Natural killer cell (primary cell): ENCODE data around the gene SHISA6. TPM values are rescaled to one million over a fixed set of nuclear protein-coding genes. Genes with fewer than 3 reads are reported as not detected.

ENCODE experiments used
- ATAC-seq, 3 donors: fragments of 150-1000 bp in 2 of 3; fragments of 200-7000 bp in 1 of 3; cut with Tn5 transposase; 1 replicate in 1 of 3; 2 replicates in 2 of 3; pipeline ENCODE4 v1.10.0; 2021; ENCODE audit warnings: mild to moderate bottlenecking in 2 of 3, moderate library complexity in 2 of 3
- DNase-seq, 2 donors: peaks; one replicate each; pipeline versions ENCODE4 v3.0.0 to v3.0.0-alpha.2; 2013 to 2021; ENCODE audit warnings: mixed read lengths in 1 of 2
- H3K27ac ChIP-seq: one replicate; pipeline ENCODE4 v1.5.1; 2013; ENCODE audit warnings: mild to moderate bottlenecking, low read length
- H3K27me3 ChIP-seq: one replicate; pipeline ENCODE4 v1.6.1; 2013; ENCODE audit warnings: low read length; ENCODE audit not compliant: control insufficient read depth, insufficient read depth
- H3K36me3 ChIP-seq: one replicate; pipeline ENCODE4 v1.6.1; 2013; ENCODE audit warnings: low read length; ENCODE audit not compliant: control insufficient read depth, insufficient read depth
- H3K4me1 ChIP-seq: one replicate; pipeline ENCODE4 v1.6.1; 2013; ENCODE audit warnings: low read length; ENCODE audit not compliant: control insufficient read depth, insufficient read depth
- H3K4me3 ChIP-seq: one replicate; pipeline ENCODE4 v1.5.1; 2013; ENCODE audit warnings: low read length
- H3K9me3 ChIP-seq: one replicate; pipeline ENCODE4 v1.6.1; 2013; ENCODE audit warnings: low read length; ENCODE audit not compliant: control insufficient read depth, insufficient read depth
- H3K27ac Mint-ChIP-seq, 2 donors: one replicate each; pipeline ENCODE4 v1.8.0; 2022; ENCODE audit warnings: mild to moderate bottlenecking in 2 of 2, mixed read lengths in 2 of 2, moderate library complexity in 1 of 2
- H3K27me3 Mint-ChIP-seq, 2 donors: one replicate each; pipeline ENCODE4 v1.8.0; 2022; ENCODE audit warnings: low read depth in 2 of 2, mixed read lengths in 2 of 2
- H3K36me3 Mint-ChIP-seq: one replicate; pipeline ENCODE4 v1.8.0; 2022; ENCODE audit warnings: mixed read lengths
- H3K4me1 Mint-ChIP-seq, 2 donors: one replicate each; pipeline ENCODE4 v1.8.0; 2022; ENCODE audit warnings: mixed read lengths in 2 of 2
- H3K4me3 Mint-ChIP-seq: one replicate; pipeline ENCODE4 v1.8.0; 2022; ENCODE audit warnings: mild to moderate bottlenecking, moderate library complexity, mixed read lengths
- H3K9me3 Mint-ChIP-seq, 2 donors: one replicate each; pipeline ENCODE4 v1.8.0; 2022; ENCODE audit warnings: mixed read lengths in 2 of 2
- WGBS: methylation state at CpG from one replicate; pipeline ENCODE4 v1.1.7; 2013; ENCODE audit warnings: missing lambda C conversion rate; ENCODE audit not compliant: insufficient coverage; 5-methylcytosine and 5-hydroxymethylcytosine counted together
- intact Hi-C: fragments of 100-400 bp; cut with micrococcal nuclease; formaldehyde crosslinking; loops from one replicate; pipeline ENCODE4 v1.14.2; 2022
- total RNA-seq, 4 donors: library from RNA; stranded (reverse); fragments of 120-200 nt in 1 of 4; gene quantifications; one replicate each; pipeline versions ENCODE4 v1.2.3 to v1.2.4, GENCODE V29; 2013 to 2022
- TF ChIP-seq, protein P1 (sequence below): fragments of 200-600 bp; IDR thresholded peaks from one replicate; pipeline ENCODE4 v1.8.0; 2022; ENCODE audit warnings: antibody characterized with exemption

Gene SHISA6
- total RNA-seq, 3 donors from 2014 or later (not counting 1 experiment from before 2014, with no cell fraction given) = not detected

DNA sequence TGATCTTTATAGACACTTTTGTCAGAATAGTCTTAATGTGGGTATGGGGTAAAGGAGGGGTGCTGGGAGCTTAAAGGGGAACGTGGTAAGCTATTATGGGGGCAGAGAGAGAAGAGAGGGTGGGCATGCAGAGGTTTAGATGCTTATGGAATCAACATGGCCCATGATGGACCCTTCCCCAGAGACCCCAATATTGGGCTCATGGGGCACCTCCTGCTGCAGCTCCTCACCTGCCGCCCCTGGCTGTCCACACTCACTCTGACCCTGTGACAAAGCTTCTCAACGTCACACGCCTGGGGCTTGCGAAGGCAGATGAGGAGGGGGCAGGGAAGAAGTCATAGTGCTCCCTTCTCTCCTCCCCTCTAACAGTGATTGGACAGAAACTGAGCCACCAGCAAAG, 95.3 kb downstream of the SHISA6 start:
- no peaks in the 10 kb centered on the region for H3K4me1 Mint-ChIP-seq
- intact Hi-C loops = no loop called here
- no peaks in the 10 kb centered on the region for H3K36me3 ChIP-seq
- no peaks in the 10 kb centered on the region for H3K9me3 ChIP-seq
- no peak overlapping the region for H3K27ac Mint-ChIP-seq
- no peaks in the 10 kb centered on the region for H3K4me1 ChIP-seq
- no peak overlapping the region for H3K4me3 ChIP-seq
- no peaks in the 10 kb centered on the region for H3K27me3 ChIP-seq
- H3K27me3 Mint-ChIP-seq = no peaks in the 10 kb centered on the region
- H3K36me3 Mint-ChIP-seq = no peaks in the 10 kb centered on the region
- H3K4me3 Mint-ChIP-seq = no peak overlapping the region
- no peak overlapping the region for H3K27ac ChIP-seq
- WGBS = 61% methylated on average over 5 of the region's 5 CpGs
- peaks cover 0 to 2% of the 10 kb centered on the region in 2 donors for H3K9me3 Mint-ChIP-seq
- ATAC-seq (no peak), DNase-seq (no peak)
- TF ChIP-seq, protein P1, sequence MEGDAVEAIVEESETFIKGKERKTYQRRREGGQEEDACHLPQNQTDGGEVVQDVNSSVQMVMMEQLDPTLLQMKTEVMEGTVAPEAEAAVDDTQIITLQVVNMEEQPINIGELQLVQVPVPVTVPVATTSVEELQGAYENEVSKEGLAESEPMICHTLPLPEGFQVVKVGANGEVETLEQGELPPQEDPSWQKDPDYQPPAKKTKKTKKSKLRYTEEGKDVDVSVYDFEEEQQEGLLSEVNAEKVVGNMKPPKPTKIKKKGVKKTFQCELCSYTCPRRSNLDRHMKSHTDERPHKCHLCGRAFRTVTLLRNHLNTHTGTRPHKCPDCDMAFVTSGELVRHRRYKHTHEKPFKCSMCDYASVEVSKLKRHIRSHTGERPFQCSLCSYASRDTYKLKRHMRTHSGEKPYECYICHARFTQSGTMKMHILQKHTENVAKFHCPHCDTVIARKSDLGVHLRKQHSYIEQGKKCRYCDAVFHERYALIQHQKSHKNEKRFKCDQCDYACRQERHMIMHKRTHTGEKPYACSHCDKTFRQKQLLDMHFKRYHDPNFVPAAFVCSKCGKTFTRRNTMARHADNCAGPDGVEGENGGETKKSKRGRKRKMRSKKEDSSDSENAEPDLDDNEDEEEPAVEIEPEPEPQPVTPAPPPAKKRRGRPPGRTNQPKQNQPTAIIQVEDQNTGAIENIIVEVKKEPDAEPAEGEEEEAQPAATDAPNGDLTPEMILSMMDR = no peak

GRCh38 chr17:11340803-11341202, 99.8 kb downstream of the SHISA6 start:
- intact Hi-C loops = no loop called here
- no peaks in the 10 kb centered on the region for H3K9me3 ChIP-seq
- Mint-ChIP-seq H3K36me3 (no peaks in the 10 kb centered on the region), H3K9me3 (peaks cover 2% of the 10 kb centered on the region in 2 donors), H3K4me1 (no peaks in the 10 kb centered on the region), H3K27me3 (no peaks in the 10 kb centered on the region), H3K4me3 (no peak overlapping the region), H3K27ac (no peak overlapping the region)
- TF ChIP-seq, protein P1 = no peak
- no peaks in the 10 kb centered on the region for H3K27me3 ChIP-seq
- no peak for DNase-seq
- 67% methylated on average over 3 of the region's 3 CpGs for WGBS
- no peak overlapping the region for H3K4me3 ChIP-seq
- H3K27ac ChIP-seq = no peak overlapping the region
- ATAC-seq = no peak
- H3K36me3 ChIP-seq = no peaks in the 10 kb centered on the region
- no peaks in the 10 kb centered on the region for H3K4me1 ChIP-seq

DNA sequence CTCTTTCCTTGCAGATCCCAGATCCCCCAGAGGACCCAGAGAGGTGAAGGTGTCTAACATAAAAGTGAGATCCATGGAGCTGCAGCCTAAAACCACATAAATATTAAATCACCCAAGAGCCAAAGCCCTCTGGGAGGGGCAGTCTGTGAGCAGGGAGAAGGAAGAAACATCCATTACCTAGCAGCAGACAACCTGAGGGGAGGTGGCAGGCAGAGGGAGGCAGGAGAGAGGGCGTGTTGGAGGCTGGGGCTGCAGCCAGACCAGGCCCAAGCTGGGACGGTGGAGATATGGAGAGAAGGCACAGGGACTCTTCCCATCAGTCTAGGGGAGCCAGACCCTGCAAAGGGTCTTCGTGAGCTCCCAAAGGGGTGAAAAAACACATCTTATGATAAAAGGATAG, 101.1 kb downstream of the SHISA6 start:
- 50% methylated on average over 3 of the region's 3 CpGs for WGBS
- intact Hi-C loops = no loop called here

DNA sequence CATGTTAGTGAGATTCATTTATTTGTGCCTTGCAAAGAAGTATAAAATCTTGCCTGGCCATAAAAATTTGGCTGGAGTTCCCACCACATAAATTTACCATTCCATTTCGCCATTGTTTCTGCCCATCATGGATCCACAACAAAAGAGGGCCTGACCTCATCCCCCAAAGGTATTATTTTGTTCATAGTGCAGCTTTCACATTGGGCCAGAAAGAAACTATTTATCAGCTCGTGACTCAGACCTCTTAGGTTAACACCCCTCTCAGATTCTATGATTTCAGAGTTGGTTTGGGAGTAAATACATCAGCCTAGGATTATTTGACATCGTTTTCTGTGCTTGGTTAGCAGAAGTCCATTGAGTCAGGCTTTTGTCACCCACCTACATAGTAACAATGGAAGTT, 108.1 kb downstream of the SHISA6 start:
- H3K36me3 Mint-ChIP-seq = no peaks in the 10 kb centered on the region
- intact Hi-C loops = no loop called here
- ATAC-seq (no peak), DNase-seq (no peak)
- no peak overlapping the region for H3K4me3 Mint-ChIP-seq
- H3K9me3 Mint-ChIP-seq = peaks cover 8 to 10% of the 10 kb centered on the region in 2 donors
- H3K36me3 ChIP-seq = no peaks in the 10 kb centered on the region
- no peak overlapping the region for H3K27ac ChIP-seq
- TF ChIP-seq, protein P1 = no peak
- H3K27ac Mint-ChIP-seq = no peak overlapping the region
- H3K27me3 ChIP-seq = no peaks in the 10 kb centered on the region
- no peak overlapping the region for H3K4me3 ChIP-seq
- peaks cover 0 to 3% of the 10 kb centered on the region in 2 donors for H3K27me3 Mint-ChIP-seq
- no peaks in the 10 kb centered on the region for H3K4me1 Mint-ChIP-seq
- no peaks in the 10 kb centered on the region for H3K4me1 ChIP-seq
- 75% methylated on average over 2 of the region's 3 CpGs for WGBS
- no peaks in the 10 kb centered on the region for H3K9me3 ChIP-seq

More for the DNA sequence above, 101.1 kb downstream of the SHISA6 start:
- H3K4me3 ChIP-seq = no peak overlapping the region
- H3K36me3 ChIP-seq = no peaks in the 10 kb centered on the region
- H3K4me1 ChIP-seq = no peaks in the 10 kb centered on the region
- Mint-ChIP-seq H3K27me3 (peaks cover 0 to 2% of the 10 kb centered on the region in 2 donors), H3K4me1 (no peaks in the 10 kb centered on the region), H3K9me3 (peaks cover 2 to 5% of the 10 kb centered on the region in 2 donors), H3K27ac (no peak overlapping the region), H3K36me3 (no peaks in the 10 kb centered on the region), H3K4me3 (no peak overlapping the region)
- H3K27me3 ChIP-seq = no peaks in the 10 kb centered on the region
- DNase-seq = no peak
- no peak for ATAC-seq
- no peak overlapping the region for H3K27ac ChIP-seq
- no peaks in the 10 kb centered on the region for H3K9me3 ChIP-seq
- TF ChIP-seq, protein P1 = no peak
